T-helper 1 cell treated with Interleukin-12 subunit alpha and Interleukin-12 subunit beta and Interleukin-4 antibody, amounts not matched to agents 30 ng/mL and 1 ng/mL, for 36 hours (primary cell): ENCODE measurements around the gene SUMF1. TPM values are rescaled to one million over a fixed set of nuclear protein-coding genes. Genes with fewer than 3 reads are reported as not detected.

Experiments
- intact Hi-C: fragments of 100-400 bp; cut with micrococcal nuclease; formaldehyde crosslinking; loops from one replicate; pipeline ENCODE4 v1.15.1; 2024
- total RNA-seq: library from RNA; stranded (reverse); gene quantifications from 2 replicates; pipeline ENCODE4 v1.2.3, GENCODE V29; 2022

Gene SUMF1
- total RNA-seq, 1 donor from 2014 or later, result 8.1 TPM

DNA sequence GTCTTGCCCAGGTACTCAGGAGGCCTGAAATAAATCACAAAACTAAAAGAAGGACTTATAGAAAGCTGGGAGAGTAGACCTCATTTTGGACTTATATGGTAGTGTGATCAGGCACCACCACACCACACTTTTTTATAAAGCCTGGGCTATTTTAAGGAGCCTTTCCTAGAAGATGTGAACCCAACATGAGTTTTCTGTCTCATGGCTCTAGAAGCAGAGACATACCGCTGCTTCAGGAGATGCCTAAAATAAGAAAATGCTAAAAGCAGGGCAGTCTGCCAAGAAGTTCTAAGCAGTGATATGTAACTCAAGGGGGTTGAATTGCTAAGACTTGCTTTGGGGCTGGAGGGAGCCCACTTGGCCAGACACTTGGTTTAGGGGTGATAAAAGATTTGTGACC is 49.6 kb downstream of the SUMF1 start:
- intact Hi-C loops, result no loop called here

DNA sequence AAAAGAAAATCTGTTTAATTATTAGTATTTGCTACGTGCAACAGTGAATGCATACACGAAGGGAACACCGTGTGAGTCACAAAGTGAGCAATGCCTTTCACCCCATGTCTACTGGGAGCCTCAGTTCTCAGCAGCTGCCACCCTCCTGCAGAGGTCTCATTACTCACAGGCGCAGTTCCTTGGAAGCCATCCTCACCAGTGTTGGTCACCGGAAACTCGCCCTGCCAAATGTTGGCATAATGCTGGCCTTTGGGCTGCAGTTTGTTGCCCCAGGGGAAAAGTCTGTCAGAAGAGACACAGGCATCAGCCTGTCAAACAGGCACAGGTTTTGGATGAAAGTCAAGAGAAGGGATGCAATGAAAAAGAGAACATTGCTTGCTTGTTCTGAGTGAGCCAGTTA is 50.1 kb downstream of the SUMF1 start:
- intact Hi-C loops, result no loop called here

DNA sequence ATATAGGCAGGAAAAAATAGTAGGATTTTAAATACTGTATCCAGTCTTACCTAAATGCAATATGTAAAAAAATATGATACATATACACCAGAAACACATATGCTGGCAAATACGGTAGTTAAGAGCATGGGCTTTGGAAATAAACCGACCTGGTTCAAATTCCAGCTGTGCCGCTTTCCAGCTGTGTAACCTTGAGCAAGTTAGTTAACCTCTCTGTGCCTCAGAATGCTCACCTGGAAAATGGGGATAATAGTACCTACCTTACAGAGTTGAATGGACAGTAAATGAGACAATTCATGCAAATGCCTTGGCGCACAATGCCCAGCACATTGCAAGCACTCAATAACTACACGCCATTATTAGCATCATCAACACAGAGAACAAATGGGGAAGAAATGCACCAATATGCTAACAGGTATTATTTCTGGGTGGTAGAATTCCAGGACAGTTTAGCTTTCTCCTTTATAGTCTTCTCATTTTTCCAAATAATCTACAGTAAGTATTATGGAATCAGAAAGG is 50.6 kb downstream of the SUMF1 start:
- intact Hi-C loops, result no loop called here

DNA sequence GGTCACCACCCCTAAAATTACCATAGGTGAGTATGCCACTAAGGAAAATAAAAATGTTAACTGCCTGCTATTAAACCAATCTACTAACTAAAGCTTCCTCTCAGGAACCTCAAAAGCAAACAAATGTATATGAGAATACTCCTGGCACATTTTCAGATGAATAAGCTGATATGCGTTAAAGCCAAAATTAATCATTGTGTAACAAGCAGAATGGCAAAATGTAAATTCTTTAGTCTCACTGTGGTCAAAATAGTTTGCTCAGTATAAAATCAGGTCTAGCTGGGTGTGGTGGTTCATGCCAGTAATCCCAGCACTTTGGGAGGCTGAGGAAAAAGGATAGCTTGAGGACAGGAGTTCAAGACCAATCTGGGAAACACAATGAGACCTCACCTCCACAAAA is 53.6 kb downstream of the SUMF1 start:
- intact Hi-C loops, result no loop called here

DNA sequence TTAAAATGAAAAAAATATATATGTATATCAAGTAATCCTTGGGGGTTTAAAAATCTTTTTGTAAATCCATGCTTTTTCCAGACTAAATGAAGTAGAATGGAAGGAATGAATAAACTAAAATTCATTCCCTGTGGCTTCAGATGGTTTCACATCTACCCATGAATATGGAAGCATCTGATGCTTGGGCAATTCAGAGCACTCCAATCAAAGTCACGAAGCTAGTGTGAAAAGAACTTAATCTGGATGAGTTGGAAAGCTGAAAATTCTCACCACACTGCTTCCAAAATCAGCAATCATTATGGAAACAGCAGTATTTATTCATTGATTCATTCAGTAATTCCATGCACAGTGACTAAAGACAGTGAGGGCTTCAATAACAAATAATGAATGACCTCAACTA is 55.2 kb downstream of the SUMF1 start:
- intact Hi-C loops, result no loop called here

DNA sequence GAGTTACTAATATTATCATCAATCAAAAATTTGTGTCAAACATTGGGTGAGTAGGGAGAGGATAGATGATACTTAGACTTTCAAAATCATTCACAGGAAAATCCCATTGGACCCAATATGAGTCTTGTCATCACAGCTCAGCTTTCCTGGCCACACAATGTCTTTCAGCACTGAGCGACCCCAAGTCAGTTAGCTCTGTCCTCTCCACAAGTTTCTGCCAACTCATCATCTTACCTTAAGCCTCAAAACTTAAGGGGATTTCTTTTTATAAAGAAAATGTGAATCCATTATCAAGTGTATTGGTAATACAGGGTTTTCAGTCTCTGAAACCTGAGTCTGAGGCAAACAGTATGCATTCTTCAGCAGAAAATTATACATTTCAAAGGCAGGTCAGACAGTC is 55.8 kb downstream of the SUMF1 start:
- intact Hi-C loops, result no loop called here

DNA sequence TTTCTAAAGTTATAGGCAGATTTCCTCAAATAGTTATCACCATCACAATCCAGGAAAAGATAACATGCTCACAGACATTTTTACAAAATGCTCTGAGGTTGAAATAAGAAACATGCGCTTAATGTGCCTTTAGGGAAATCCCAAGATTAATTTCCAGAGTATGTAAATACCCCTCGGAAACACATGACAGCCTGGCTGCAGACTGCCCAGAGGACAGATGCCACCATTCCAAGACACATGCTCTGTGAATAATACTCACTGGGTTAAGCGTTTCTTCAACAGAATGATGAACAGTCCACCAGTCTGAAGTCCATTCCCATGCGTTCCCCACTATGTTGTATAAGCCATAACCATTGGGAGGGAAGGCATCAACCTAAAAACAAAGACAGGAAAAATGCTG is 56.5 kb downstream of the SUMF1 start:
- intact Hi-C loops, result no loop called here

DNA sequence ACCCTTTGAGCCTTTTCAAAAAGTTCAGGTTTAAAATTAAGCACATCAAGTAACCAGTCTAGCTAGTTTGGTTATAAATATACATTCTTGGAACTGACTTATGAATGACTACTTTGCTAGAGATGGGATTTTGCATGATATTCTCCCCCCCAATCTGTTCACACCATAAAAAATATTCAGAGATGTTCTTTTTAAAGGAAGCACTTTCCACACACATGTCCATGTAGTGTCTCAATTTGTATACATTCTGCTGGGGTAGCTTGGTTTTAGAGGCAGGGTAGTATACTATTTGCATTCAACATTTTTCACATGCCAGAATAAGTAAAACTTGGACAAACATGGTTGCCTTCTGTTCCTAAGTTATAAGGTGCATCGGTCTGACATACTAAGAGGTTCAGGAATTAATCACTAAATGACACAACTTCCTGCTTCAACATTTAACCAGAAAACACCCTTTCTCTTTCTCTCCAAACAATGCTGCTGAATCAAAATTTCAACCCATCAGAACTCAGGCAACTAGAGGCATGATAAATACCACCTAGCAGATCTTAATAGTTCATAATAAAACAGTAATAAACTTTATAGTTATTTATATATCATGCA is 57.0 kb downstream of the SUMF1 start:
- intact Hi-C loops, result loop anchor here (1.0 to 2.0 kb wide), 7 partner anchors 9 to 83 kb away; partner anchors contain the start of genes ITPR1 and SUMF1

DNA sequence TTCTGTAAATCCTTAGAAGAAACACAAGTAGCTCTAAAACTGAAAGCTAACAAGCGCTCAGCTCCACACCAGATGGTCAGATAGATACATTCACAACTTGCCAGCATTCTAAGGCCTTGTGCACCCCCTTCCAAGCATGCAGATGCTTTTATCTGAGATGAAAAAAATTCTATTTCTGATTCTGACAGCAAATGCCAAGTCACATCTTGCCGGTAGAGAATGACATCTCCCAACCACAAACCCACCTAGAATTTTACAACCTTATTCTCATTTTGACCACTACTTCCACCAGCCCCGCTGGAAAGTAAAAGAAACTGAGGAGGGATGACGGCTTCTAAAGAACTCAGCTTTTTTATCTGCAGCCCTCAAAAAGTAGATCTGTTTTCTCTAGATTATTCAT is 57.7 kb downstream of the SUMF1 start:
- intact Hi-C loops, result loop anchor here (1.0 to 2.0 kb wide), 7 partner anchors 8 to 84 kb away; partner anchors contain the start of genes ITPR1 and SUMF1

DNA sequence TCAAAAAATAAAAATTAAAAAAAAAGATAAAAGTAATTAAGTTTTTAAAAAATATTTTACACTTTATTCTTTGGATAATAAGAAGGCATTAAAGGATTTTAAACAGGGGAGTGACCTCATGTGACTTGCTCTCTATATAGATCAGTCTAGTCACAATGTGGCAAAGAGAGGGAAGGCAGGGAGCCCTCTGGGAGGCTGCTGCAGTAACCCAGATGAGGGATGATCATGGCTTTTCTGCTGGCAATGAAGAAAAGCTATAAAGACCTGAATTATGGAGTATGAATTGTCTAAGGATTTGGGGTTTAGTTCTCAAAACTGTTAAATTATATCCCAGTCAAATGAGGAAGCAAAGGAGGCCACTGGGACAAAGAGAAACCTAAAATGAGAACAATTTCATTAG is 58.1 kb downstream of the SUMF1 start:
- intact Hi-C loops, result loop anchor here (1.0 to 2.0 kb wide), 7 partner anchors 8 to 84 kb away; partner anchors contain the start of genes ITPR1 and SUMF1

DNA sequence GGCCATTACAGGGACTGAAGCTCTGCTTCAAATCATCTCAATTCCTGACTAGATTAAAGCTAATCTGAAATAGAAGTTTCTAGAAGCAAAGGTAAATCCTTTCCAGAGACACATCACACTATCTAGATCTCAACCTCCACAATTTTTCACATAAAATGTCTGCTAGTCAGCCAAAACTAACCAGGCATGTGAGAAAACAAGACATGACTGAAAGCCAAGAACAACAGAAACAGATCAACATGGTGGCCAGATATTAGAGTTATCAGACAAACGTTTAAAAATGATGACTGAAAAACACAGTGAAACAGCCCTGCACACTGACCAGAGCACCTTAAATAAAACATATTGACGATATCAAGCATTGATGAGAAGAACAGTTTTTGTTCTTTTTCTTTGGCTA is 59.1 kb downstream of the SUMF1 start:
- intact Hi-C loops, result loop anchor here (2.0 kb wide), 2 partner anchors 13 to 59 kb away; partner anchors contain the start of gene SUMF1

DNA sequence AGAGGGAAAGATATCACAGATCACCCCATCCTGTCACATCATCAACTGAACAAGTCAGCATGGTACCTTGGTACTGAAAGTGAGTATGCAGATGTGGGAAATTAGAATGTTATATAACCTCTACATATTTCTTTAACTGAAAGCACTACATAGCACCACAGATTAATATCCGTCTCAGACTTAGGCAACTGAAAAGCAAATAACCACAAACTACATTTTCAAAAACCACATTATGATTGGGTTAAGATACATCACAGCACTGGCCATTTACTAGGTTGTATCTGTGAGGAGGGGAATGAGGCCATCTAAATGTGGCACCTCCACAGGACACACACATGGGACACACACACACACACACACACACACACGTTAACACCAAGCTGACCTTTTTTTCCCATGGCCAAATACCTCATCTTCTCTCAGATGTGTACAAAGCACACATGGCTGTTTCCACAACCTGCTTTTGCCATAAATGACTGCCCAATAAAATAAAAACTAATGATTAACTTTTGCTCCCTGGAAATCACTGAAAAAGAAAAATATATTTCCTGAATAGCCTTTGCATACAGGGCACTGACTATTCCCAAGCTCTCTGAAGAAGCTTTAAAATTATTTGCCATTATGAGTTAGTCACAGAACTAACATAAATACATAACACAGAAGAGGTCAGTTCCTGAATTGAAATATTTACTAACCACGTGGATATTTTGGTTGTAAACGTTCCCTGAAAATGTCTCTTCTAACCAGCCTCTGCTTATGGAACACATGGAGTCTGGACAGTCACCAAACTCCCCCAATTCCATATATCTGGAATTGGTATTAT is 60.1 kb downstream of the SUMF1 start:
- intact Hi-C loops, result no loop called here

DNA sequence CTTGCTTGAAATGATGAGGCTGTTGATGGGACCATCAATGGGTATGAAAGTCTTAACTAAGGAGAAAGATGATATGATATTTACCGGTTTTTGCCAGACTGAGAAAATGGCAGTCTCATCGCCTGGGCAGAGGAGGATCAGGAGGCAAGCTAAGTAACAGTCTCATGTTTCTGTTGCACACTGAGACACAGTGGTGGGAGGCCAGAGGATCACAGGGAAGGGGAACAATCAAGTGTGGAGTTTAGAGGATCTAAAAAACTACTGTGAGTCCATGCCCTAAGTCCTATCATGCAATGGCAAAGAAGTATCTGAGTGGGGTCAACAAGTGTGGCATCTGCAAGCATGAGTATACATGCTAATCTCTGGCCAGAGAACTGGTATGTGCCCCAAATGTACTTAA is 62.2 kb downstream of the SUMF1 start:
- intact Hi-C loops, result no loop called here

DNA sequence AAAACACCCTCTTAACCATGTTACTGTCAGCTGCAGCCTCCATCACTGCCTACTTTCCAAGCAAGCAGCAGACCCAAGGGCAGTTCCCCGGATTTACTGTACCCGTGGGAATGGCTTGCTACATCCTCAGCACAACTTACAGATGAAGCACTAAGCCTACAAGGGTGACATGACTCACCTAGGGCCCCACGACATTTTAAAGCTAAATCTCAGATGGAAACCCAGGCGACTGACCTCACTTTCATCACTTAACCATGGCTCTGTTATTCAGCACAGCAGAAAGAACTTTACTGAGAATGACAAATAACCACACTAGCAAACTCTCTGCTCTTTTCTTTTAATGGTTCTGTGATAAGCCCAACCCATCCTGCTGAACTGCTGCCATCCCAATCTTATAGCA is 65.6 kb downstream of the SUMF1 start:
- intact Hi-C loops, result loop anchor here (1.0 kb wide), 1 partner anchor 8 kb away; no protein-coding TSS in a partner anchor

DNA sequence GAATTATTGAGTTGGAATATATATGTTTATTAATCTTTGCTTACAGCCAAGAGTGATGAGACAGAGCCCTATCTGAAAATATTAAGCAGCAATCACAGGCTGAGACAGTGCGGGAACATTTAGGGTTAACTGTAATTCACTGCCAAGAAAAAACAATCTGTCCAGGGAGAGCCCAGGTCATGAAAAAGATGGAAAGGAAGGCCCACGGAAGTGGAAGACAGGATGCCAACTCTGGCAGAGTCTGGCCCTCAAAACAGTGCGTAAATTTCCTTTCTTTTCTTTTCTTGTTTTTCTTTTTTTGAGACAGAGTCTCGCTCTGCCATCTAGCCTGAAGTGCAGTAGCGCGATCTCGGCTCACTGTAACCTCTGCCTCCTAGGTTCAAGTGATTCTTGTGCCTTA is 67.6 kb downstream of the SUMF1 start:
- intact Hi-C loops, result loop anchor here (5.0 kb wide), 1 partner anchor 97 kb away; the partner anchor contains the start of gene SETMAR

DNA sequence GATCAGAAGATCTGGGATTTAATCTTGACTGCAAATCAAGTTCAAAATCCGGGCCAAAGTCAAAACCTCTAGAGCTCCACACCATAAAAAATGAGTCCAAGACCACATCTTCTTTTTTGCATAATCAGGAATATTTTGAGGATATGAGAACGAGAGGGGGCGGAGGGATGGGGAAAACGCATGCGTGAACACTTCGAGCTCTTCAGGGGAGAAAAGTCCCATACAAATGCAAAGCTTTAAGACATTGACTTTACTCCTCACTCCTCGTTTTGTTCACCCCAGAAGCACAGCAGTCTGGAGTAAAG is 68.2 kb downstream of the SUMF1 start:
- intact Hi-C loops, result loop anchor here (5.0 kb wide), 1 partner anchor 97 kb away; the partner anchor contains the start of gene SETMAR

DNA sequence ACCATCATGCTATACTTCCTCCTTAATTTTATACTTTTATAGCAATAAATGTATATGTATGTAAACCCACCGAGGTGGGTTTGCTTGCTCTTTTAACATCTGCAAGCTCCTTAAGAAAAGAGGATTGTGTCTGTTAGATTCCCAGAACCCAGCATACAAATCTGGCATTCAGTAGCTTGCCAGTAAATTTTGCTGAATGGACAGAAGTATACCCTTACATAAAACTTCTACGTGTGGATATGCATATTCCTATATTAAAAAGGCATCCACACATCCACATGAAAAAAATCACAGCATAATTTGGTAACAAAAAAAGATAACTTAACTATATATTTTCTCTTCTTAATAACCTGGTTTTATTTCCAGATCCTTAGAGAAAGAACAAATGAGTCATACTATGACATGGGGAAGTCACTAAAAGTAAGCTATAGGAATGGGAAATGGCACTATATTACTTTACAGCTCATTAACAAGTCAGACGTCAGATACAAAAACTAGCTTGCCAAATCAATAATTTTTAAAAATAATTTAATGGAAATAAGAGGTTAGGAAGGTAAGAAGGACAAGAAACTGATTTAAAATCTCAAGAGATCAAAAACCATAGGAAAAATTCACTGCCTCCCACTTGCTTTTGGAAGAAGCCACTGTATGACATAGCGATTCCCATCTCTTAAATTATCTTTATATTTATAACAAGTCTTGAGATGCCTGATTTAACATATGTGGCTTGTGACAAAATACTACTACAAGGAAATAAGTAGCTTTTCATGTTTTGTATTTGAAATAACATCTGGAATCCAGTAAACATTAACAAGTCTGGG is 68.7 kb downstream of the SUMF1 start:
- intact Hi-C loops, result loop anchor here (5.0 kb wide), 1 partner anchor 96 kb away; the partner anchor contains the start of gene SETMAR

DNA sequence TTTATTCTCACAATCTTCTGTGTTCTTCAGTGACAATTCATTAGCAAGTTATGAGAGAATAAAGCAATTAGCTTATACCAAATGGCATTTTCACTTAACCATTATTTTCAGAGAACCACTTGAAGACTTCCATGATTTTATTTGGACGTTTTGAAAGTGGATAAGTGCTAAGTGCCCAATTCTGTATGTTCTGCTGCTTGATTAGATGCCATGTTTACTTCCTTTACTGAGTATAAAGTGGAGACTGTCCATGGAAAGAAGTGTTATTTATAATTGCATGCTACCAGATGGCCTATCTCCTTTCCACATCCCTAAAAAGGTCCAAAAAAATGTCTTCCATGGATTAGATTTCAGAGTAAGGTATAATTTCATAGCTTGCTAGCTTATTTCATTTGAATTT is 69.6 kb downstream of the SUMF1 start:
- intact Hi-C loops, result loop anchor here (2.0 to 5.0 kb wide), 2 partner anchors 69 to 95 kb away; partner anchors contain the start of genes SETMAR and SUMF1

DNA sequence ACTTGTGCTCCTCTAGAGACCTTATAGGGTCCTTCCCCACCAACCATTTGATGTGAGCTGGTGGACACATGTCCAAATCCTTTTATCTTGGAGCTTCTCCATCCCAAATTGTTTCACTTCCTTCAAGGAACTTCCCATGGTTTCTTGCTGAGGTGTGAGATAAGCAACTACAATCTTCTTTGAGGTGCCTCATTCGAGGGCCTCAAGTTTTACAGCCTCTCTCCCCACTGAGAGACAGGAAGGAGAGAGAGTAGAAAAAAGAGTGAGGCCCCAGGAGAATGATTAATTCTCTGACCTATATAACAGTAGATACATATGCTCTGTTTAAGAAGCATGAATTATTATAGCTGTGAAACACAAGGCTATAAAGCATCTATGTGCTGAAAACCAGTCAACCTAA is 70.5 kb downstream of the SUMF1 start:
- intact Hi-C loops, result loop anchor here (2.0 to 5.0 kb wide), 2 partner anchors 70 to 94 kb away; partner anchors contain the start of genes SETMAR and SUMF1

DNA sequence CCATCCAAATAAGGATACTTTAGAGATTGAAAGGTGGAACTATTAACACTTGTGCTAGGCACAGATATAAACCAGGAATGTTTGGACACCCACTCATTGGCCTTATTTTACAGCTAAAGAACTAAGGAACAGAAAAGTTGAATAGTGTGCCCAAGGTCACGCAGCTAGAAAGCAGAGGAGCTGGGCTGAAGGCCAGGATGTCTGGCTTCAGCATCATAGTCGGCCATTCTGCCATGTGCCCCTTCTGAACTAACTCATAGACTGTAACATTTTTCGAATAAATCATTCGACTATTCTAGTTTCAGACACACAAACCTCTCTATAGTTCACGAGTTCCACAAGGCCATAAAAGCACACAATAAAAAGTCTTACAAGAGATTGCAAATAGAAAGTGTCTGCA is 71.1 kb downstream of the SUMF1 start:
- intact Hi-C loops, result loop anchor here (2.0 to 5.0 kb wide), 2 partner anchors 71 to 94 kb away; partner anchors contain the start of genes SETMAR and SUMF1

DNA sequence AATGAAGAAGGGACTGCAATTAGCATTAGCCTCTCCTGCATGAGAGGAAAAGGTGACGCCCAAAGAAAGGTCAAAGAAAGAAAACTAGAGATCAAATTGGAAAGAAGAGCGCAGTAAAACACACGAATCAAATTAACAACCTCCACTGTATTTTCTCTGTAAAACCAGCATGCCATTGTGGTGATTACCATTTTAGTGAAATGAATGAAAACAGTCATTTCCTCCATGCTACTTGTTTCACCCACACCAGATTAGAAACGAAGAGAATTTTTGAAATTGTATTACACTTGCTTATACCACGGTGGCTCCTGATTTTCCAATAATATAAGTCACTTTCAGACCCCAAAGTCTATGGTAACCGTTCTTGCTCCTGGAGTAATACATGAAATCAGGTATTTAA is 71.6 kb downstream of the SUMF1 start:
- intact Hi-C loops, result loop anchor here (2.0 to 5.0 kb wide), 2 partner anchors 13 to 93 kb away; partner anchors contain the start of gene SETMAR
